K562 (cell line): Measurements from ENCODE around the gene C6orf89. TPM values are rescaled to one million over a fixed set of nuclear protein-coding genes. Genes with fewer than 3 reads are reported as not detected.

Source experiments
- ATAC-seq: fragments of 200-7000 bp; cut with Tn5 transposase; 3 replicates; pipeline ENCODE4 v1.9.1; 2020; ENCODE audit warnings: moderate library complexity
- BruUV-seq: library from RNA; stranded (reverse); fragments of 400-500 nt; replicated peaks from 2 replicates; lab custom pipeline; 2021; lab: Mats Ljungman, UMichigan
- CTCF ChIA-PET: fragments of 300-600 bp; formaldehyde crosslinking; extraction: SDS; loops from one replicate; lab custom pipeline; 2021; ENCODE audit warnings: low intra/inter-chr PET ratio; lab: Yijun Ruan, JAX
- POLR2A ChIA-PET: fragments of 300-600, 350-650 bp; sonication (Branson Sonifier 250); formaldehyde crosslinking; extraction: SDS; loops from one replicate; lab custom pipeline; 2021; ENCODE audit warnings: antibody characterized with exemption, inconsistent platforms; lab: Yijun Ruan, JAX
- DNase-seq, 4 experiments: peaks; one replicate each; pipeline versions ENCODE4 v3.0.0 to v3.0.0-alpha.2; 2011 to 2018; ENCODE audit warnings: low spot score in 3 of 4, mixed read lengths in 3 of 4; ENCODE audit errors: extremely low read depth in 1 of 4
- FAIRE-seq: peaks from 2 replicates; lab custom pipeline; 2011; peaks lifted over from hg19 to GRCh38; lab: Jason Lieb, UNC
- H2AFZ ChIP-seq: 2 replicates; pipeline ENCODE4 v1.6.0; 2011; ENCODE audit warnings: low read depth, low read length, control low read depth, inconsistent platforms
- H3K27ac ChIP-seq: fragments of 200-600 bp; 3 replicates; pipeline ENCODE4 v1.8.0; 2011; ENCODE audit warnings: low read depth, mild to moderate bottlenecking, control low read depth, inconsistent platforms, low read length, moderate library complexity, mixed read lengths; ENCODE audit errors: extremely low read depth
- H3K27me3 ChIP-seq, 2 experiments: fragments of 300-600 bp in 1 of 2; 2 replicates in 1 of 2; 3 replicates in 1 of 2; pipeline versions ENCODE4 v1.6.0 to v1.8.0; 2011; ENCODE audit warnings: inconsistent platforms in 2 of 2, low read length in 2 of 2, mild to moderate bottlenecking in 1 of 2, mixed read lengths in 1 of 2, moderate library complexity in 1 of 2; ENCODE audit not compliant: control insufficient read depth in 2 of 2, insufficient read depth in 2 of 2
- H3K36me3 ChIP-seq: fragments of 300-600 bp; 3 replicates; pipeline ENCODE4 v1.8.0; 2011; ENCODE audit warnings: mild to moderate bottlenecking, low read length, inconsistent platforms; ENCODE audit not compliant: control insufficient read depth, insufficient read depth
- H3K4me1 ChIP-seq, 2 experiments: fragments of 200-600 bp in 1 of 2; replicated peaks in 1 of 2; 2 replicates in 1 of 2; 3 replicates in 1 of 2; pipeline versions ENCODE4 v1.5.1 to v1.8.0; 2011; ENCODE audit warnings: inconsistent platforms in 2 of 2, low read length in 2 of 2, mild to moderate bottlenecking in 1 of 2, mixed read lengths in 1 of 2, moderate library complexity in 1 of 2; ENCODE audit not compliant: control insufficient read depth in 2 of 2, insufficient read depth in 2 of 2
- H3K4me2 ChIP-seq: 2 replicates; pipeline ENCODE4 v1.6.1; 2011; ENCODE audit warnings: low read length, control low read depth, inconsistent platforms, mixed read lengths; ENCODE audit not compliant: insufficient read depth
- H3K4me3 ChIP-seq: fragments of 200-600 bp; sonication (generic), shearing (Covaris generic); 2 replicates; pipeline ENCODE4 v1.5.1; 2016; ENCODE audit warnings: control low read depth, inconsistent platforms
- H3K79me2 ChIP-seq: fragments of 200-600 bp; 3 replicates; pipeline ENCODE4 v1.8.0; 2011; ENCODE audit warnings: low read length, inconsistent platforms; ENCODE audit not compliant: control insufficient read depth, insufficient read depth
- H3K9ac ChIP-seq, 2 experiments: 2 replicates each; pipeline versions ENCODE4 v1.6.0 to v1.6.1; 2011; ENCODE audit warnings: low read depth in 2 of 2, low read length in 2 of 2, control low read depth in 1 of 2, inconsistent platforms in 1 of 2, mild to moderate bottlenecking in 1 of 2, mixed read lengths in 1 of 2; ENCODE audit not compliant: insufficient read depth in 1 of 2
- H3K9me1 ChIP-seq: one replicate; pipeline ENCODE4 v1.6.0; 2011; ENCODE audit warnings: inconsistent platforms, mild to moderate bottlenecking, low read length, moderate library complexity; ENCODE audit not compliant: control insufficient read depth, insufficient read depth
- H3K9me3 ChIP-seq: replicated peaks from 2 replicates; pipeline ENCODE4 v1.5.1; 2011; ENCODE audit warnings: low read depth, low read length, inconsistent platforms; ENCODE audit not compliant: control insufficient read depth, insufficient read depth
- H4K20me1 ChIP-seq: replicated peaks from 2 replicates; pipeline ENCODE4 v1.6.1; 2011; ENCODE audit warnings: low read length, inconsistent platforms, mixed read lengths; ENCODE audit not compliant: control insufficient read depth, insufficient read depth
- ELK1 ChIP-seq: sonication (generic); formaldehyde crosslinking; IDR thresholded peaks from 2 replicates; pipeline ENCODE4 v1.8.1; 2022; ENCODE audit warnings: missing genetic modification reagents
- FOSL1 ChIP-seq: fragments of 200-800 bp; sonication (Bioruptor generic); conservative IDR thresholded peaks from 2 replicates; pipeline ENCODE4 v1.6.1; 2016; ENCODE audit warnings: missing genetic modification characterization, missing compliant biosample characterization
- MYBL2 ChIP-seq, 2 experiments: fragments of 450-650 bp in 1 of 2; sonication (generic) in 1 of 2; formaldehyde crosslinking in 1 of 2; IDR thresholded peaks; 2 replicates each; pipeline versions ENCODE4 v1.6.1 to v1.8.1; 2017 to 2022; ENCODE audit warnings: borderline replicate concordance in 1 of 2, inconsistent platforms in 1 of 2, low read depth in 1 of 2, mild to moderate bottlenecking in 1 of 2, missing genetic modification reagents in 1 of 2, moderate library complexity in 1 of 2
- USF1 ChIP-seq: sonication (generic); formaldehyde crosslinking; IDR thresholded peaks from 2 replicates; pipeline ENCODE4 v1.9.0; 2022; ENCODE audit warnings: mild to moderate bottlenecking, missing genetic modification reagents
- ZBTB43 ChIP-seq: sonication (generic); formaldehyde crosslinking; IDR thresholded peaks from 2 replicates; pipeline ENCODE4 v1.8.0; 2023; ENCODE audit warnings: mild to moderate bottlenecking, missing genetic modification reagents
- ZFP36 ChIP-seq: fragments of 150-350 bp; IDR thresholded peaks from 2 replicates; pipeline ENCODE4 v1.6.1; 2018; ENCODE audit warnings: low read length, low read depth; ENCODE audit not compliant: partially characterized antibody
- ZNF57 ChIP-seq: fragments of 450-650 bp; formaldehyde crosslinking; IDR thresholded peaks from 2 replicates; pipeline ENCODE4 v1.4.0; 2020; ENCODE audit warnings: mild to moderate bottlenecking, moderate library complexity
- WGBS: fragments of 100-300 bp; shearing (Covaris generic); methylation state at CpG from one replicate; pipeline ENCODE4 v1.1.6; 2016; ENCODE audit warnings: low coverage, mixed read lengths; ENCODE audit not compliant: insufficient coverage; ENCODE audit errors: missing lambda C conversion rate; 5-methylcytosine and 5-hydroxymethylcytosine counted together
- in situ Hi-C: fragments of 300-500 bp; cut with MboI; formaldehyde crosslinking; loops from 4 replicates; pipeline ENCODE4 v1.15.0; 2018; ENCODE audit warnings: inconsistent platforms, mixed read lengths
- intact Hi-C: fragments of 100-400 bp; cut with micrococcal nuclease; formaldehyde crosslinking; loops from 2 replicates; pipeline ENCODE4 v1.14.2; 2022
- polyA plus RNA-seq, 8 experiments: library from polyadenylated mRNA; depleted of rRNA in 4 of 8; stranded (reverse) in 5 of 8; unstranded in 3 of 8; fragments of >200 nt; fragmentation: Nextera tagmentation in 2 of 8; fragmentation: Illumina TruSeq in 1 of 8; extraction: Ambion mirVana in 2 of 8; extraction: Trizol in 1 of 8; gene quantifications; 2 replicates each; pipeline versions ENCODE4 v1.2.1 to v1.2.3, GENCODE V29; 2011 to 2014; ENCODE audit warnings: inconsistent platforms in 1 of 8, missing spikeins in 1 of 8
- total RNA-seq, 7 experiments: library from RNA; depleted of rRNA in 6 of 7; stranded (reverse); fragments of >200 nt in 6 of 7; fragmentation: Illumina TruSeq in 2 of 7; extraction: Trizol in 2 of 7; gene quantifications; 2 replicates each; pipeline versions ENCODE4 v1.2.1 to v1.2.3, GENCODE V29; 2011 to 2021; ENCODE audit warnings: low replicate concordance in 1 of 7

C6orf89 gene
- total and polyA plus RNA-seq, 9 of the 15 experiments (the other 6 are each of a cell fraction or from before 2014, with no cell fraction given): 35.2 to 111 (median 58.5) TPM

GRCh38 chr6:36930483-36930882 is 44.7 kb downstream of the C6orf89 start:
- POLR2A ChIA-PET: interaction anchor here (0.6 to 2.3 kb wide), 3 partner anchors 12 to 165 kb away, joined by 3 to 5 read pairs (median 4); no protein-coding TSS in a partner anchor
- H3K9me3 ChIP-seq: no peaks in the 10 kb centered on the region
- H3K9ac ChIP-seq: no peak overlapping the region
- in situ Hi-C loops: no loop called here
- H3K27me3 ChIP-seq: peaks cover 4 to 12% of the 10 kb centered on the region in 2 experiments
- peaks cover 3% of the 10 kb centered on the region; the same call in 1 of the 3 replicates for H3K36me3 ChIP-seq
- intact Hi-C loops: no loop called here
- no peak for TF ChIP-seq FOSL1 (tag)
- TF ChIP-seq ZNF57 (CRISPR knock-in tag): no peak
- TF ChIP-seq MYBL2 (IDR thresholded peaks at IDR 0.05; ENCODE audit: low read depth): no peak
- no peak for TF ChIP-seq MYBL2 (CRISPR knock-in tag; IDR thresholded peaks at IDR 0.05; ENCODE audit: borderline replicate concordance)
- TF ChIP-seq ELK1 (CRISPR knock-in tag): no peak
- no peak for TF ChIP-seq ZBTB43
- TF ChIP-seq ZFP36: no peak
- 0 out of 2 replicates have a peak, but pooled peaks have one; percentile 31 for TF ChIP-seq USF1 (CRISPR knock-in tag)
- H3K4me3 ChIP-seq: no peak overlapping the region
- FAIRE-seq: no peak
- peaks cover 0 to 7% of the 10 kb centered on the region in 2 experiments; a peak in 2 of 5 replicates for H3K4me1 ChIP-seq
- CTCF ChIA-PET: no interaction called here
- no TSS peak for BruUV-seq
- no peaks in the 10 kb centered on the region for H3K79me2 ChIP-seq
- no peaks in the 10 kb centered on the region for H3K9me1 ChIP-seq
- H3K27ac ChIP-seq: no peak overlapping the region
- no peak overlapping the region for H3K4me2 ChIP-seq
- peaks cover 12% of the 10 kb centered on the region; the same call in 1 of the 2 replicates for H4K20me1 ChIP-seq
- peak; percentile 15 for ATAC-seq
- 33% methylated on average over 4 of the region's 4 CpGs for WGBS
- H2AFZ ChIP-seq: no peak overlapping the region
- no peak for DNase-seq
